Testis (tissue), 2 donors: ENCODE measurements around the gene TK2.
"Not testable (repeated sequence)": the region's sequence is repeated elsewhere in the genome, so short reads cannot be mapped to it uniquely, and the experiment has no call there.

Source experiments
- CTCF ChIP-seq, 3 experiments: fragments of 450-650 bp in 2 of 3; fragments of 200-600 bp in 1 of 3; sonication (generic) in 1 of 3; IDR thresholded peaks; one replicate each; pipeline ENCODE4 v1.5.1; 2016 to 2019; ENCODE audit warnings: antibody characterized with exemption in 3 of 3, mild to moderate bottlenecking in 2 of 3, moderate library complexity in 1 of 3
- POLR2A ChIP-seq: fragments of 450-650 bp; IDR thresholded peaks from one replicate; pipeline ENCODE4 v1.6.1; 2017; ENCODE audit warnings: antibody characterized with exemption, mild to moderate bottlenecking, moderate library complexity

GRCh38 chr16:66465946-66466345 lies 84.0 kb downstream of the TK2 start:
- TF ChIP-seq CTCF (IDR thresholded peaks at IDR 0.05); POLR2A: not testable (repeated sequence)
